Heart left ventricle (tissue), 13 donors: ENCODE measurements around the gene ADGRL3.

ENCODE experiments used
- CTCF ChIP-seq, 12 donors: fragments of 200-600 bp; sonication (generic) in 4 of 12; IDR thresholded peaks; one replicate each; pipeline versions ENCODE4 v1.5.0 to v1.8.0; 2018 to 2022; ENCODE audit warnings: antibody characterized with exemption in 12 of 12, mild to moderate bottlenecking in 5 of 12
- POLR2A ChIP-seq, 2 donors: fragments of 450-650 bp; IDR thresholded peaks; one replicate each; pipeline ENCODE4 v1.6.1; 2017; ENCODE audit warnings: antibody characterized with exemption in 2 of 2, mild to moderate bottlenecking in 2 of 2, moderate library complexity in 2 of 2
- donor health status: ischemic (EF 13 %, LVEDD 7.1; RV severe dilation, severe dysfunction).
- donor health status: DM: no; HTN: yes; CAD: no.
- donor health status: DM: no; HTN: no; CAD: no.
- donor health status: ischemic (EF 25% LVEDD 6.9; RV normal size, moderate dysfunction).
- donor health status: ischemic (EF 25% LVEDD 5.7; RV mildly dilated, moderate dysfunction).
- donor health status: ischemic (EF 35%, LVEDD 5.7; RV mildly dilated, moderate dysfunction).
- donor health status: nonischemic (EF 11% LVEDD 7.7; RV severe dilation, severe dysfunction).
- donor health status: DM: yes; HTN: yes; CAD: no.
- donor health status: PGD.
- donor health status: ischemic (EF 29% LVEDD 5.4; RV normal size, mild dysfunction).
- donor health status: nonischemic (EF 23%, LVEDD 6.1; RV moderate dilation, normal function).

- no peak for TF ChIP-seq CTCF (IDR thresholded peaks at IDR 0.05)
- TF ChIP-seq POLR2A (IDR thresholded peaks at IDR 0.05): no peak
These were observed 320.6 kb downstream of the ADGRL3 start for GRCh38 chr4:61520681-61521160.
